NT2/D1 (cell line): ENCODE data around the gene BMP4.

Experiments
- SUZ12 ChIP-seq: IDR thresholded peaks from 2 replicates; pipeline ENCODE4 v1.6.1; 2011; ENCODE audit not compliant: insufficient read length, insufficient read depth; ENCODE audit errors: extremely low read depth
- YY1 ChIP-seq: IDR thresholded peaks from 2 replicates; pipeline ENCODE4 v1.6.1; 2011; ENCODE audit not compliant: insufficient read length, insufficient read depth
- ZNF274 ChIP-seq: IDR thresholded peaks from 2 replicates; pipeline ENCODE4 v1.6.1; 2011; ENCODE audit warnings: mild to moderate bottlenecking, low read depth, low read length

DNA sequence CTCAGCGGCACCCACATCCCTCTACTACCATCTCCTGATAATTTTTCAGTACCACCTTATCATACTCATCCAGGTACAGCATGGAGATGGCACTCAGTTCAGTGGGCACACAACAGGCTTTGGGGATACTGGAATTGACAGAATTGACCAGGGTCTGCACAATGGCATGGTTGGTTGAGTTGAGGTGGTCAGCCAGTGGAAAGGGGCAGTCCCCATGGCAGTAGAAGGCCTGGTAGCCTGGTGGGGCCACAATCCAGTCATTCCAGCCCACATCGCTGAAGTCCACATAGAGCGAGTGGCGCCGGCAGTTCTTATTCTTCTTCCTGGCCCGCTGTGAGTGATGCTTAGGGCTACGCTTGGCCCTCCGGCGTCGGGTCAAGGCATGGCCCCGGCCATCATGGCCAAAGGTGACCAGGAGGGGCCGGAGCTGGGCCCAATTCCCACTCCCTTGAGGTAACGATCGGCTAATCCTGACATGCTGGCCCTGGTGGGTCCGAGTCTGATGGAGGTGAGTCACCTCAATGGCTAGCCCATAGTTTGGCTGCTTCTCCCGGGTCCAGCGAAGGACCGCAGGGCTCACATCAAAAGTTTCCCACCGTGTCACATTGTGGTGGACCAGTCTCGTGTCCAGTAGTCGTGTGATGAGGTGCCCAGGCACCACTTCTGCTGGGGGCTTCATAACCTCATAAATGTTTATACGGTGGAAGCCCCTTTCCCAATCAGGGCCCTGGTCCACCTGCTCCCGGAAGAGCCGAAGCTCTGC, 6.4 kb downstream of the BMP4 start:
- TF ChIP-seq SUZ12 = no peak
- no peak for TF ChIP-seq ZNF274
- no peak for TF ChIP-seq YY1
